Femur (tissue), 1 donor: ENCODE measurements around the gene HAGH.

Source experiments
- DNase-seq: peaks from one replicate; pipeline ENCODE4 v3.0.0-alpha.2; 2017

HAGH gene

DNA sequence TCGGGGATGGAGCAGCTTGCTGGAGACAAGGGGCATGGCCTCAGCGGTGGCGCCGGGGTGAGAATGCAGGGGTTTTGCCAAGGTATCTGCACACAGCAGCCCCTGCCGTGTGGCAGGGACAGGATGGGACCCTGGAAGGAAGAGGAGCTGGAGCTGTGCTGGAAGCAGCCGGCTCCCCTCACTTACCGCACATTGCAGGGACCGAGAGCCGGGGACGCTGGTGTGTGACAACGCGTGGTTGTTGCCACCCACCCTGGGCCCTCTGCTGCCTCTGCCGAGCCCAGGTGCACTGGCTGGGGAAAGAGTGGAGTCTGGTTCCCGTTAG is 40.8 kb downstream of the HAGH start:
- DNase-seq = no peak

DNA sequence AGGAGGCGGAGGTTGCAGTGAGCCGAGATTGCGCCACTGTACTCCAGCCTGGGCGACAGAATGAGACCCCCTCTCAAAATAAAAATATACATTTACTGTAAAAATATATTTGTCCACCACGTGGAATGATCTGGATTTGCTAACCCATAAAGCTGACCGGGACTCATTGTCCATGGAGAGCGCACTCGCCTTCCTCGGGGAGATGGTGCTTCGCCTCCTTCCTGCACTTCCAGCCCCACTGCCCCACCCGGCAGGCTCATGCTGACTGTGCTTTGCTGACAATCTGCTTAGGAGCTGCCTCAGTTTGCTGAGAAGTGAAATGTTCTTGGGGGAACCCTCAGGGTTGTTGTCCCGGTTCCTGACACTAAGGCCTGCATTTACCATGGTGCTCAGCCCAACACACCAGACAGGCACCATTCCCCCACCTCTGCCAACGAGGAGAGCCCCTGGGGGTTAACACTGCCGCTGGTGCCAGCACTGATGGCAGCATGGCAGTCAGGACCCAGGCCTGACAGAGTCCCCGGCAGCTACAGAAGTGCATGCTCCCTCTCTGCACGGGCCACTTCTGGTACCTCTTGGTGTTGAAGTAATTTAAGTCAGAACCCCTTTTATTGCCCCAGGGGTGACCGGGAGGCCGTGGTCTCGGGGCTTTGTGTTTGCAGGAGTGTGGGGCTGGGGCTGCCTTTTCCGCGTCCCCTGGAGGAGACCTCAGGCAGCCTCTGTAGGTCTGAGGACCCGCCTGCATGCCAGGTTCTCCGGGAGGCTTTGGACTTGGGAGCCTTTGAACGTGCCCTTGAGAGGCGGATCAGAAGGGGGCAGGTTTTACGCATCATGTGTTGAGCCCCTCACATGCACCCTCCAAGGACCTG is 41.4 kb downstream of the HAGH start:
- DNase-seq = no peak

DNA sequence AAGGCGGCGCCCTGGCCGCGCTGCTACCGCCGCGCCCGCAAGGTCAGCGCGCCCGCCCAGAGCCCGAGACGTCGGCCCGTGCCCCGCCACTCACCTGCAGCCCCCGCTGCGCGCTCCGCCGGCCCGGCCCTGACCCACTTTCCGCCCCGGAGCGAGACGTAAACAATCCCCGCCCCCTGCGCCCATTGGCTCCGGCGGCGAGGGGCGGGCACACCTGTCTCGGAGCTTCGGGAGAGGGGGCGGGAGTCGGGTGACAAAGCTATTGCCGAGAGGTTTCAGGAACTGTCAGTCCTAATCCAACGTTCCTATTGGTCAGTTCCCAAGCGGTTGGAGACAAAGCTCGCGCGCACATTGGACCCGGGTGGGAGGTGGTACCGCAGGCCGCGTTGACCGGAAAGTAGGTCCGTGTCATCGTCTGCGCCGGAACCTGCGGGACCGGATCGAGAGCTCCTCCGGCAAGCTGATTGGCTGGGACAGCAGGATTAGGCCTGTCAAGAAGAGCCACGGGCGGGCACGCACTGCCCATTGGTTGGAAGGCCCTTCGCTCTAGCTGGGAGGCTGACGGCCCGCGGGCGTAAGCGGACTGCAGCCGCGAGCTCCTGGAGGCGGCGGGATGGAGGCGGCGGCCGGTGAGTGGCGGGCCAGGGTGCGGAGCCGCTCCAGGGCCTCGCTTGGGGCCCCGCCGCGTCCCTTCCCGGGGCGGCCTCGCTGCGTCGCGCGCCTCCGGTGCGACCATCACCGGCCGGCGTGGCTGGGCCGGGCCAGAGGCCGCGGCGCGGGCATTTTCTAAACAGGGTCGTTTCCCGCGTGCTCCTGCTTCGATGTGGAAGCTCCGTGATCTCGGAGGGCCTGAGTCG is 44.0 kb downstream of the HAGH start, which contains the start of the genes NUBP2 and SPSB3:
TSS of gene NUBP2 (plus strand) at position 553 of the 857 bp plus-strand sequence. CDS start at position 614, 61 bp downstream.
TSS of gene SPSB3 (minus strand) at position 164 of the 857 bp plus-strand sequence. CDS start 1,088 bp downstream, outside the sequence.
- peak; percentile 100 for DNase-seq

DNA sequence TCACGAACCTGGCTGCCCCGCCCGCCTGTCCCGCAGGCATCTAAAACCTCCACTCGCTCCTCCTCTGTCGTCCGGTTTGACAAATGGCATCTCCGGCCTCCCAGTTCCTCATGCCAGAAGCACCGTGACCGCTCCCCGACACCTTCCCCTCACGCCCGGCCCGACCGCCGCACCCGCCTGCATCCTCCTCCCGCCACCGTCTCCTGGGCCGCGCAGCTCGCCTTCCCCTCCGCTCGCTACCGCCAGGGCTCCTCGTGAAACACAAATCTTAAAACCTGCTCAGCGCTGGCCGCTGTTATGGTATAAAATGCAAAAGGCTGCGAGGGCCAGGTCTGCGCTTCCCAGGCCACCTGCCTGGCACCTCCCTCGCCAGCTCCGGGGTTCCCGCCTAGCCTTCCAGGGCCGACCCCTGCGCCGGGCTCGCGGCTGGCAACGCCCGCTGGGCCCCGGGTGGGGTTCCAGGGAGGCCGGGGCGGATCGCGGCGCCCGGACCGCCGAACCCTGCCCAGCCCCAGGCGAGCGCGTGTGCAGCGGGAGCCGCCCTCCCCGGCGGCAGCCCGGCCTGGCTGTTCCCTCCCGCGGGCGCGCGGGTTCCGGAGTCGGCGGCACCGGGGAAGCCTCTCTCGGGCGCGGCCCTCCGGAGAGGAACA is 44.7 kb downstream of the HAGH start:
- no peak for DNase-seq

DNA sequence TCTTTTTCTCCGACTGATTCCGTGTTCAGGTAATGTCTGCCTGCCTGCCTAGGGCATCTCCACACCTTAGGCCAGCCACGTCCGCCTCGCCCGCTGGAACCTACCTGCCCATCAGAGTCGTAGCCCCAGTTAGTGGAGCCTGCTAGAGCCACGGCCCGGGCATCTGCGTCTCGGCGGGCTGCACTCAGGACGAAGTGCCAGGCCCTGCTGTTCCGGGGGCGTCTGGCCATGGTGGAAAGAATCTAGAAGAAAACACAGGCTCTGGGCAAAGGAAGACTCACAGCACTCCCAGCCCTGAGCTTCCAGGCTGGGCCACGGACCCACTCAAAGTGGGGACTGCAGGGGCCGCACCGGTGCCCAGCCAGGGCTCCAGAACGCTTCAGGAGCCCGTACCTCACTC is 45.4 kb downstream of the HAGH start:
- no peak for DNase-seq

DNA sequence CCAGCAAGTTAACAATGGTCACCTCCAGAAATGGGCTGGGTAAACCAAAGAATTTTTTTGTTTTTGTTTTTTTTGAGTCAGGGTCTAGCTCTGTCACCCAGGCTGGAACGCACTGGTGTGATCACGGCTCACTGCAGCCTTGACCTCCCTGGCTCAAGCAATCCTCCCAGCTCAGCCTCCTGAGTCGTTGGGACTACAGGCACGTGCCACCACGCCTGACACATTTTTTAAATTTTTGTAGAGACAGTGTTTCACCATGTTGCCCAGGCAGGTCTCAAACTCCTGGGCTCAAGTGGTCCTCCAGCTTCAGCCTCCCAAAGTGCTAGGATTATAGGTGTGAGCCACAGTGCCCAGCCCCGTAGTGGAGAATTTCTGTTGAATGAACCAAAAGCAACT is 46.0 kb downstream of the HAGH start:
- no peak for DNase-seq

DNA sequence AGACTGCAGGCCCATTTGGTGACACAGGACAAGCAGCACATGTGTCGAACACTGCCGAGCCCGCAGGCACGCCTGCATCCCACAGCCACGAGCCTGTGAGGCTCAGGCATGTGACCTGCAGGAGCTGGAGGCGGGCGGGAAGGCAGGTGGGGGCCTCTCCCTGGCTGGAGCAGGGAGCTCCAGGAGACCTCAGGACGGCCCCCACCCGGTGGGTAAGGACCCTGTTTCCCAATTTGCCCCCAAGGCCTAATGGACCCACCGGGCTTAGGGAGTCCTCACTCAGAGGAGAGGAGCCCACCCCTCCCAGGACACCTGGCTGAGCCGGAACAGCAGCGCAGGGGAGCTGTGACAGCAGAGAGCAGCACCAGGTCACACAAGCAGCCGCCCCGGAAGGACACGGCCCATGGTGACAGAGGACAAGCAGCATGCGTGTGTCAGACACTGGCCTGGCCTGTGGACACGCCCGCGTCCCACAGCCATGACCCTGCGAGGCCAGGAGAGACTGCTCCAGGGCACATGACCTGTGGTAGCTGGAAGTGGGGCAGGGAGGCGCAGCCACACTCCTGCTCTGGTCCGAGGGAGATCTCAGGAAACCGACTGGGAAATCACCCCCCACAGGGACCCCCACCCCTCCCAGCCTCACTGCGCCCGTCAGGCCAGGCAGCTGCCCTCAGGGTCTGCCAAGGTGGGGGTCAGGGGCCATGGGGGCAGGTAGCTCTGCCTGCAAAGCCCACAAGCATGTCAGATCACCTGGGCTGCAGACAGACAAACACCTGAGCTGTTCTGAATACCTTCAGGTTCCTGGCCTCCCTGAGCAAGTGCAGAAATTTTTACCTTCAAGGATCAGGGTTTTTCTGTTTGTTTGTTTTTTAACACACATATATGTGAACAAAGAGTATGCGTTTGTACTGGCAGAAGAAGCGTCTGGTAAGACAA is 46.6 kb downstream of the HAGH start:
- no peak for DNase-seq

DNA sequence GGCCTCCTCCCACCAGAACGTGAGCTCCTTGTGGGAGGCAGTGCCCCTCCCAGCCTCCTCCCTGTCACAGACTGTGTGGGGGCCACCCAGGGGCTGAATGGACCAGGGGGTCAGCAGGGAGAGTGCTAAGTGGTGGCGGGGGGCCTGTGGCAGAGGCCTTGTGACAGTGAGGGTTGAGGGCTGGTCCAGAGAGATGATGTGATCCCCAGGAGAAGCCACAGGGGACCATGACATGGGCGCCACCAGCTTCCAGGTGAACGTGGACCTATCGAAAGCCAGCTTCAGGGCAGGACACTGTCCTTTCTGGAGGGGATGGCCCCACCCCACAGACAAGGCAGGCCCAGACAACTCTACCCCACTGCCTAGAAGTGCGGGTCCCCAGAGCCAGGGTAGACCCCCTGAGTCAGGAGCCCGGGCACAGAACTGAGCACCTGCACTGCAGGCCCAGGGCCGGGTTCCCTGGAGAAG is 47.4 kb downstream of the HAGH start:
- peak; percentile 15 for DNase-seq

DNA sequence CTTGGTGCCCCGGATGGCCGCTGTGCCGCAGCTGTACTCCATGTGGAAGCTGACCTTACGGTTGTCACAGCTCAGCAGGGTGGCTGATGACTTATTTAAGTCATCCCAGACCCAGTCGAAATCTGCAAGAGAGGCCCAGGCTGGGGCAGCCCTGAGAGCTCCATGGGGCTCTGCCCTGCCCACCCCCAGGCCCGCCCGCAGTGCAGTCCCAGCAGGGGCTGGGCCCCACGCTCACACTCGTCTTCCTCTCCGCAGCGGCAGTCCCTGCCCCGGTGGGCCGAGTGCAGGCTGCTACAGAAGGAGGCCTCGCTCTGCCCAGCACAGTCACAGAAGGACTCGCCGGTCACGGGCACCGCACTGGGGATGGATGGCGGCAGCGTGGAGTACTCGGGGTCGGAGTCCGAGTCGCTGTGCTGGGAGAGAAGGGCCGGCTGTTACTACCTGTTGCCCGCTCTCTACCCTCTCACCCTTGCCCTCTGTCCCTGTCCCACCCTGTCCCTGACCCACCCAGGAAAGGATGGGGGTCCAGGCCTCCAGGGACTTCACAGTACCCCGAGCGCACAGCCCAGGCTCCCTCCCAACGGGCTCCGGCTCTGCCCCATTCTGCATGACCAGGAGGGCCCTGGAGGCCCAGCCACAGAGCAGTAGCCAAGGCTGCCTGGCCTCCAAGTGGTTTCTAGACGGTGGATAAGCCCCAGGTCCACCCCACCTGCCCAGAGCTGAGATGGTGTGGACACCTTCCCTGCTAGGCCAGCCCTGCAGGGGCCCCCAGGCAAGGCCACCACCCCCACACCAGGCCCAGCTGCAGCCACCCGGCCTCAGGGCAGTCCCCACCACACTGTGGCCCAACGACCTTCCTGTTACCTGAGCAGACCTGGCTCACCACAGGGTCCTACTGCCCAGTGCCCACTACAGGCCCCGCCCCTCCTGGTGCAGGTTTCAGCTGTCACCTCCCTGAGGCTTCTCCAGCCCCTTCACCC is 48.1 kb downstream of the HAGH start:
- DNase-seq = peak; percentile 15

DNA sequence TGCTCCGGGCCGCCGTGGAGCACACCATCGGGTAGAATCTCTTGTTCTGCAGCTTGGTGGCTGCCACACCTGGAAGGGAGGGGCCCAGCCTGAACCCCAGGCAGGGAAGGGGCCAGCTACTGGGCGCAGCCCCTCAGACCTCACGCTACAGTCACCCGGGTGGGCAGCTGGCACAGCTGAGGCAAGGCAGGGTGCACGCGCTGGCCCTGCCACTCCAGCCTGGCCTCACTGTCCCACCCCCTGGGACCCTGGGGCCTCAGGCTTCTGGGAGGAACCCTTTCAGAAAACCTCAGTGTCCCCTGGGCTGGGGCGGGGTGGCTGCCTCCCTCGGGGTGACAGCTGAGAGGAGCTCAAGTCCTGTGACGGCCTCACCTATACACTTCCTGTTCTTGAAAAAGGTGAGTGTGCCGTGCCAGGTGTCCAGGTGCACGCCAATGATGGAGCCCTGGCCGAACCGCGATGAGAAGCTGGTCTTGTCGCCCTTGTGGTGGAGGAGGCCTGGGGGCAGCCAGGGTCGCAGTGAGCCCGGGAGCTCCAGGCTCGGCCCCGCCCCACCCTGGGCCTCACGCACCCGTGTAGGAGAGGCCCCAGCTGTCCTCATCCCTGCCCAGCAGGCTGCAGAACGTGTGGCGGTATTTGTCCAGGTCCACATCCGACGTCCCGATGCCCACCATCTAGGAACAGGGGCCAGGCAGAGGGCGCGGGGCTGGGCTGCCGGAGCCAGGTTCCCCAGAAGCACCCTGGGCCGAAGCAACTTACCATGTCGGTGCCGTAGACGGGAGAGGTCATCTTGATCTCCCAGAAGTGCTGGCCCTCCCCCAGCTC is 49.0 kb downstream of the HAGH start:
- no peak for DNase-seq

DNA sequence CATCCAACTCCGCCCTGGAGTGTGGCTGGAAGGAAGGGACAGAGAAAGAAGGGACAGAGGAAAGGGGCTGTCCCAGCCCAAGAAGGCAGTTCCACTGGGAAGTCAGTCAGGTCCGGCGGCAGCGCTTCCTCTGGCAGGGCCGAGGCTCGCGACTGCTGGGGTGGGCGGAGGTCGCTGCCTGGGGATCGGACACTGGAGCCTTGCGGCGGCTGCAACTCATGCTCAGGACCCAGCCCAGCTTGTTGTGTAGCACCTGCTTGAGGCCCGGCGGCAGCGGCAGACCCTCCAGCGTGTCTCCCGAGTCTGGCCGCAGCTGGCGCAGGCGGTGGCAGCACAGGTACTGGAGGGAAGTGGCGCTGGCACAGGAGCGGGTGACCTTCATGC is 49.6 kb downstream of the HAGH start:
- no peak for DNase-seq

DNA sequence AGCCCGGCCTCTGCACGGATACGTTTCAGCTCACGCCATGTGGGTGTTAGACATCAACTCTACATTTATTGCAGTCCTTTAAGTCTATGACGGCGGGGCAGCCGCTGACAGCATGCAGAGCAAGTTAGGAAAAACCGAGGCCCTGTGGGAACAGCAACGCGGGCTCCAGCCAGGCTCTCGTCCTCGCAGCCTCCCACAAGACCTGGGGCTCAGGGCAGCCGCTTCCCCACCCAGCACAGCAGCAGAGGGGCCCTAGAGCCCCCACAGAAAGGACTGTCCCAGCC is 50.0 kb downstream of the HAGH start:
- no peak for DNase-seq

DNA sequence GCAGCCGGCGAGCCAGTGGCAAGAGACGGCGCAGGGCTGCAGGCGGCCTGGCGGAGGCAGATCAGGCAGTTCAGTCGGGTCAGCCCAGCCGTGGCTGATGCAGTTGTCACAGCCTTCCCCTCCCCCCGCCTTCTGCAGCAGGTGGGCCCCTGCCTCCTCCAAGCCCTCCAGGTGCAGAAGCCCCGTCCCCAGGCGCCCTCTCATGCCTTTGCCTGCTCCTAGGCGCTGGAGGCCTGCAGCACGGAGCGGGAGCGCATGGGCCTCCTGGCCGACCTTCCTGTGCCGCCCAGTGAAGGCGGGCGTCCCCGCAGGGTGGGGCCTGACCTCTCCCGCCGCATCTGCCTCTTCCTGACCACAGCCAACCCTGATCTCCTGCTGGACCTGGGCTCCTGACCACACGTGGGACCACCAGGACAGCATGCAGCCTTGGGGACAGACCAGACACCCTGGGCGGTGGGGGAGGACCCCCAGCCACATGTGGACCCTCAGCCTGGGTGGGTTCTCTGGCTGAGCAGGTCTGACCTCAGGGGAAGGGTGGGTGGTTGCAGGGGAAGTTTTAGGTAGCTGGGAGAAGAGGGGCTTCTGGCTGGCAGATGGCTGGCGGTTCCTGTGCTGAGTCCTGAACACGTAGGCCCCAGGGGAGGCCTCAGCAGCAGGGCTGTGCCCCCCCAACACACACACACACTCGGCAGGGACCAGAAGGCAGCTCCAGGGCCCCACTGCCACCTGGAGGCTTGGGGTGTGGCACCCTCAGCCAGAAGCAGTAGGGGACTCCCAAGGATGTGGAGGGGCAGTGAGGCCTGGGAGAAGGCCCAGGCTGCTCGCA is 50.6 kb downstream of the HAGH start:
- no peak for DNase-seq

DNA sequence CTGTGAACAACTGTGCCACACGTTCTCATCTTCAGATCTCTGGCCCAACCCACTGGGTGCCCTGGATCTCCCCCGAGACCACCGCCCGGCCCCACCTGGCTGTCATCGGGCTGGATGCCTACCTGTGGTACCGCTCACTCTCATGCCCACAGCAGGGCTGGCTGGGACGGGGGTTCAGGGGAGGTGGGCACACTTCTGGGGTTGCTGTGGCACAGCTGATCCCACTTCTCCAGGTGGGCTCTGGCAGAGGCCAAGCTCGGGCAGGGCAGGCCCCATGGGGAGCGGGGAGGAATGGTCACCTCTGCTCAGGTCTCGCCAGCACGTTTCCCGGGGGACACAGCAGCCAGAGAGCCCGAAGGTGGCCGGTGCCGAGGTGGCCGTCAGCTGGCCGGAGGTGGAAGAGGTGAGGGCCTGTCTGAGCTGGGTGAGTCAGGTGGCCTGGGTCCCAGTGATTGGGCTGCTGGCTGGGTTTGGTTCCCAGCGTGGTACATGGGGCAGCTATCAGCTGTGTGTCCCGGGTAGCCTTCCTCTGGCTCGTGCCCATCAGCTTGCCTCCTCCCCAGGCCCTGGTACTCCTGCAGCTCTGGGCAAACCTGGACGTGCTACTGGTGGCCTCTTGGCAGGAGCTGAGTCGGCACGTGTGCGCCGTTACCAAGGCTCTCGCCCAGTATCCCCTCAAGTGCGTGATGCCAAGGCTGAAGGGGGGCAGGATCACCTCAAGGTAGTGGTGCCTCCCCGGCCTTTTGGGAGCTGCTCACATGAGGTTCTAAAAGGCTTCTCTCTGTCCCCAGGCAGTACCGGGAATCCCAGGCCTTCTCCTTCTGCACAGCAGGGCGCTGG is 51.4 kb downstream of the HAGH start:
- DNase-seq = no peak

DNA sequence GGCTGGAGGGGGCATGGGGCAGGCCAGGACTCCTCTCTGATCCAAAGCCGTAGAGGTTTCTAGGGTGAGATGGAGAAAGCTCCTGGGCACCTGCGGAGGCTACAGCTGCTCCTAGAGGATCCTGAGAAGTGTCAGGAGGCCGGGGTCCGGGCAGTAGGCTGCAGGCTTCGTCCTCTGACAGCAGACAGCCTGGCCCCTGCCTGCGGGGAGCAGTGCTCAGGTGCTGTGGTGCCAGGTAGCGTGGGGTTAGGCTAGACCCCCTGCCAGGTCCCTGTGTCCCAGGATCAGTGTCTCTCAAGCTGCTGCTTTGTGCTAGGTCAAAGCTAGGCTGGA is 52.2 kb downstream of the HAGH start:
- no peak for DNase-seq

DNA sequence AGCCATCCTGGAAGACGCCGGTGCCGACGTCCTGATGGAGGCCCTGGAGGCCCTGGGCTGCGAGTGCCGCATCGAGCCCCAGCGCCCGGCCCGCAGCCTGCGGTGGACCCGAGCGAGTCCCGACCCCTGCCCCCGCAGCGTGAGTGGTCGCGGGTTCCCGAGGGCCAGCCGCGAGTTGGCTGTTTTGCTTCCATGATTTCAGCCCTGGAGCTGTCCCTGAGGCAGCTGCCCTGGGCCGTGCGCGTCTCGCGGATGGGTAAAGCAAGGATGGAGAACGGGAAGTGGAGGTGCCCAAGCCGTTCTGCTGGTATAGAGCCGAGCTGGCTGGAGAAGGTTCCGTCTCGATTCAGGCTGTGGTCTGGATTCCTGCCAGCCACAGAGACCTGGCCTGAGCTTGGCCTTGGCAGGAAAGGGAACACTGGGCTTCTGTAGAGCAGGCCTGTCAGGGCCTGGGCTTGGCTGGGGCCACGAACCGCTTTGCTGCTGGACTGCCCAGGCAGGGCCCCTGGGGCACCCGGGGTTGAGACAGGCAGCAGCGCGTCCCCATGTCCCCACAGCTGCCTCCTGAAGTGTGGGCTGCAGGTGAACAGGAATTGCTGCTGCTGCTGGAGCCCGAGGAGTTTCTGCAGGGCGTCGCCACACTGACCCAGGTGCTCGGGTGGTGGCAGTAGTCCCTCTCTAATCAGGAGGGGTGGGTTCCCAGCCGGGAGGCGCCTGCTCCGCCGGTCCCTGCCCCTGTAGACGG is 52.8 kb downstream of the HAGH start:
- no peak for DNase-seq

DNA sequence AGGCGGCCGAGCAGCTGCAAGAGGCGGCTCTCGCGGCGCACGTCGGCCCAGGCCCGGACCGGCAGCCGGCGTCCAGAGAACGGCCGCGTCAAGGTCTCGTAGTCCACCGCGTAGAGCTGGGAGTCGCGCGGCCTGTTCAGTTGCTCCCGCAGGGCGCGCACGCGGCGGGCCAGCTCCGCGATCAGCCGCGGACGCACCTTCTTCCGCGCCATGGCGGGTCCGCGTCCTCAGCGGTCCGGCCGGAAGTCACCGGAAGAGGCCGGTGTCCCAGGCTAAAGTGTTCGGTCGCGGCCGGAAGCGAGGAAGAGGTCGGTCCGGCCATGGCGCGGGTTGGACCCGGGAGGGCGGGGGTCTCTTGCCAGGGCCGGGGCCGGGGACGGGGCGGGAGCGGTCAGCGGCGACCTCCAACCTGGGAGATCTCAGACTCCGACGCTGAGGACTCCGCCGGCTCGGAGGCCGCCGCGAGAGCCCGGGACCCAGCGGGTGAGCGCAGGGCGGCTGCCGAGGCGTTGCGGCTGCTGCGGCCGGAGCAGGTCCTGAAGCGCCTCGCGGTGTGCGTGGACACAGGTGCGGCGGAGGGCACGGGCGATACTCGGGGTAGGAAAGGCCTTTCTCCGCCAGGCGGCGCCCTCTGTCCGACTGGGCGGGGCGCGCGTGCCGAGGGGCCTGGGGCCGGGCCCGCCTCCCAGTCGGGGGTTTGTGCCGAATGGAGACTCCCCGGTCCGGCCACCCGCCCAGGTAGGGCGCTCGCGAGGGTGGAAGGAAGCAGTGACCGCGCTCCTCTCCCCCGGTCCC is 53.5 kb downstream of the HAGH start, which contains the start of gene MRPS34:
TSS of gene MRPS34 (minus strand) at position 227 of the 795 bp plus-strand sequence. CDS start at position 212, 15 bp downstream.
- DNase-seq = peak; percentile 89
